ENCODE results near the gene GZMA. TPM values are rescaled to one million over a fixed set of nuclear protein-coding genes. Genes with fewer than 3 reads are reported as not detected.
"Not testable (repeated sequence)": the region's sequence is repeated elsewhere in the genome, so short reads cannot be mapped to it uniquely, and the experiment has no call there.

The GZMA gene
- polyA plus RNA-seq, 1 experiment, result not detected

GRCh38 chr5:55073211-55073610 is 29.2 kb upstream of the GZMA start:
- Histone ChIP-seq H3K4me3 (ENCODE audit: low read depth, low read length) (no peak overlapping the region), H3K36me3 (ENCODE audit: control insufficient read depth, insufficient read depth, low read length) (no peaks in the 10 kb centered on the region), H3K27me3 (ENCODE audit: control insufficient read depth, insufficient read depth, low read length) (no peaks in the 10 kb centered on the region)
- TF ChIP-seq, protein P1, sequence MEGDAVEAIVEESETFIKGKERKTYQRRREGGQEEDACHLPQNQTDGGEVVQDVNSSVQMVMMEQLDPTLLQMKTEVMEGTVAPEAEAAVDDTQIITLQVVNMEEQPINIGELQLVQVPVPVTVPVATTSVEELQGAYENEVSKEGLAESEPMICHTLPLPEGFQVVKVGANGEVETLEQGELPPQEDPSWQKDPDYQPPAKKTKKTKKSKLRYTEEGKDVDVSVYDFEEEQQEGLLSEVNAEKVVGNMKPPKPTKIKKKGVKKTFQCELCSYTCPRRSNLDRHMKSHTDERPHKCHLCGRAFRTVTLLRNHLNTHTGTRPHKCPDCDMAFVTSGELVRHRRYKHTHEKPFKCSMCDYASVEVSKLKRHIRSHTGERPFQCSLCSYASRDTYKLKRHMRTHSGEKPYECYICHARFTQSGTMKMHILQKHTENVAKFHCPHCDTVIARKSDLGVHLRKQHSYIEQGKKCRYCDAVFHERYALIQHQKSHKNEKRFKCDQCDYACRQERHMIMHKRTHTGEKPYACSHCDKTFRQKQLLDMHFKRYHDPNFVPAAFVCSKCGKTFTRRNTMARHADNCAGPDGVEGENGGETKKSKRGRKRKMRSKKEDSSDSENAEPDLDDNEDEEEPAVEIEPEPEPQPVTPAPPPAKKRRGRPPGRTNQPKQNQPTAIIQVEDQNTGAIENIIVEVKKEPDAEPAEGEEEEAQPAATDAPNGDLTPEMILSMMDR (IDR thresholded peaks at IDR 0.05; ENCODE audit: insufficient read depth, low read depth, low read length), result no peak
- ChIA-PET CTCF (interaction anchor here (1.8 kb wide), 1 partner anchor 129 kb away, joined by 6 read pairs; no protein-coding TSS in a partner anchor), POLR2A (no interaction called here)
- no peak for DNase-seq (ENCODE audit: low read depth)

- Histone ChIP-seq H3K27me3 (ENCODE audit: control insufficient read depth, insufficient read depth, low read length) (no peaks in the 10 kb centered on the region), H3K36me3 (ENCODE audit: control insufficient read depth, insufficient read depth, low read length) (no peaks in the 10 kb centered on the region), H3K4me3 (ENCODE audit: low read depth, low read length) (no peak overlapping the region)
- TF ChIP-seq, protein P1 (IDR thresholded peaks at IDR 0.05; ENCODE audit: insufficient read depth, low read depth, low read length), result no peak
- DNase-seq (ENCODE audit: low read depth), result no peak
- ChIA-PET POLR2A (no interaction called here), CTCF (interaction anchor here (1.0 kb wide), 1 partner anchor 12 kb away, joined by 3 read pairs; no protein-coding TSS in a partner anchor)
Measured at GRCh38 chr5:55081541-55081940, 20.9 kb upstream of the GZMA start.

DNA sequence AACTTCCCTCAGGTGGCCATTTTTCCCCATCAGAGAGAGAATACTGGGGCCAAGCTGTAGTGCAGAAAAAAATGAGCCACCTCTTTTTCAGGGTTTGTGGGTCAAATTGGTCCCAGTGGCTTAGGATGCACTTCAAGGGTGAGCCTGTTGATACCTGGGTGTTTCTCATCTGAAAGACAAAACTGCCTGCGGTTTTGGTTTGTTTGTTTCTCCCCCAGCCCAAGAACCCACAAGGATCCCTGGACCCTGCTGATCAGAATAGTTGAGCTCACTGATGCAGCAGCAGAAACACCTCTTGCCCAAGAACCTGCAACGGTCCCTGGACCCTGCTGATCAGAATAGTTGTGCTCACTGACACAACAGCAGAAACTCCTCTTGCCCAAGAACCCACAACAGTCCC is 13.1 kb upstream of the GZMA start:
- CTCF ChIA-PET; DNase-seq (ENCODE audit: low read depth); POLR2A ChIA-PET: not testable (repeated sequence)

DNA sequence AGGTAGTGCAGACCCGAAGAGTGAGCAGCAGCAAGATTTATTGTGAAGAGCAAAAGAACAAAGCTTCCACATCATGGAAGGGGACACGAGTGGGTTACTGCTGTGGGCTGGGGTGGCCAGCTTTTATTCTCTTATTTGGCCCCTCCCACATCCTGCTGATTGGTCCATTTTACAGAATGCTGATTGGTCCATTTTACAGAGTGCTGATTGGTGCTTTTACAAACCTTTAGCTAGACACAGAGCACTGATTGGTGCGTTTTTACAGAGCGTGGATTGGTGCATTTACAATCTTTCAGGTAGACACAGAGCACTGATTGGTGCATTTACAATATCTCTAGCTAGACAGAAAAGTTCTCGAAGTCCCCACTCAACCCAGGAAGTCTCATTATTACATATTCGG is 11.4 kb upstream of the GZMA start:
- POLR2A ChIA-PET, result not testable (repeated sequence)
- CTCF ChIA-PET, result interaction anchor here (0.6 kb wide), 1 partner anchor 55 kb away, joined by 4 read pairs; no protein-coding TSS in a partner anchor

More for the DNA sequence above, 13.1 kb upstream of the GZMA start:
- not testable (repeated sequence) for H3K36me3 ChIP-seq (ENCODE audit: control insufficient read depth, insufficient read depth, low read length); H3K27me3 ChIP-seq (ENCODE audit: control insufficient read depth, insufficient read depth, low read length); H3K4me3 ChIP-seq (ENCODE audit: low read depth, low read length)

GRCh38 chr5:55096182-55096581 is 6.3 kb upstream of the GZMA start:
- H3K27me3 ChIP-seq (ENCODE audit: control insufficient read depth, insufficient read depth, low read length), result no peaks in the 10 kb centered on the region; the same call in 1 of the 2 replicates
- no peak for DNase-seq (ENCODE audit: low read depth)
- CTCF ChIA-PET, result interaction anchor here (0.9 to 2.2 kb wide), 2 partner anchors 16 to 152 kb away, joined by 3 to 4 read pairs; no protein-coding TSS in a partner anchor
- H3K36me3 ChIP-seq (ENCODE audit: control insufficient read depth, insufficient read depth, low read length), result no peaks in the 10 kb centered on the region
- H3K4me3 ChIP-seq (ENCODE audit: low read depth, low read length), result no peak overlapping the region
- POLR2A ChIA-PET, result no interaction called here
- TF ChIP-seq, protein P1 (IDR thresholded peaks at IDR 0.05; ENCODE audit: insufficient read depth, low read depth, low read length), result no peak

More for the DNA sequence above, 11.4 kb upstream of the GZMA start:
- H3K4me3 ChIP-seq (ENCODE audit: low read depth, low read length); H3K36me3 ChIP-seq (ENCODE audit: control insufficient read depth, insufficient read depth, low read length); DNase-seq (ENCODE audit: low read depth); H3K27me3 ChIP-seq (ENCODE audit: control insufficient read depth, insufficient read depth, low read length): not testable (repeated sequence)

GRCh38 chr5:55096861-55097260 is 5.6 kb upstream of the GZMA start:
- Histone ChIP-seq H3K4me3 (ENCODE audit: low read depth, low read length) (no peak overlapping the region), H3K27me3 (ENCODE audit: control insufficient read depth, insufficient read depth, low read length) (no peaks in the 10 kb centered on the region; the same call in 1 of the 2 replicates), H3K36me3 (ENCODE audit: control insufficient read depth, insufficient read depth, low read length) (no peaks in the 10 kb centered on the region)
- TF ChIP-seq, protein P1 (IDR thresholded peaks at IDR 0.05; ENCODE audit: insufficient read depth, low read depth, low read length), result no peak
- no peak for DNase-seq (ENCODE audit: low read depth)
- ChIA-PET POLR2A (no interaction called here), CTCF (interaction anchor here (0.9 to 2.2 kb wide), 2 partner anchors 17 to 152 kb away, joined by 3 to 4 read pairs; no protein-coding TSS in a partner anchor)

DNA sequence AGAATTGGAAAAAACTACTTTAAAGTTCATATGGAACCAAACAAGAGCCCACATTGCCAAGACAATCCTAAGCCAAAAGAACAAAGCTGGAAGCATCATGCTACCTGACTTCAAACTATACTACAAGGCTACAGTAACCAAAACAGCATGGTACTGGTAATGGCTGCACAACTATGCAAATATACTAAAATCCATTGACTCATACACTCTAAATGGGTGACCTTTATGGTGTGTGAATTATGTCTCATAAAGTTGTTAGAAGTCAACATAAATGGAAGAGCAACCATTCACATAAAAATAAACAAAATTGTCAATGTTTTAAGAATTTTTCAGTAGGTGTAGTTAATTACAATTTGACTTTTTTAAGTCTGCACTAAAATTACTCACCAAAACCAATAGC is 1.3 kb upstream of the GZMA start:
- POLR2A ChIA-PET, result not testable (repeated sequence)

More for the DNA sequence above, 1.3 kb upstream of the GZMA start:
- H3K36me3 ChIP-seq (ENCODE audit: control insufficient read depth, insufficient read depth, low read length); H3K27me3 ChIP-seq (ENCODE audit: control insufficient read depth, insufficient read depth, low read length); DNase-seq (ENCODE audit: low read depth); H3K4me3 ChIP-seq (ENCODE audit: low read depth, low read length); CTCF ChIA-PET: not testable (repeated sequence)
